ENCODE data around the gene PALM.

GRCh38 chr19:736125-736524, 27.4 kb downstream of the PALM start:
- TF ChIP-seq POLR2A (IDR thresholded peaks at IDR 0.05; ENCODE audit: low read length) (no peak), GATA1 (IDR thresholded peaks at IDR 0.05; ENCODE audit: low read depth, low read length) (no peak)
